Upper lobe of right lung (tissue), 1 donor: ENCODE measurements around the gene HHIPL1. TPM values are rescaled to one million over a fixed set of nuclear protein-coding genes. Genes with fewer than 3 reads are reported as not detected.

Experiments
- ATAC-seq: fragments of 200-7000 bp; cut with Tn5 transposase; one replicate; pipeline ENCODE4 v1.9.1; 2020; ENCODE audit warnings: mild to moderate bottlenecking, moderate library complexity
- DNase-seq: peaks from one replicate; pipeline ENCODE4 v3.0.0-alpha.2; 2020
- H3K27ac ChIP-seq: fragments of 200-600 bp; one replicate; pipeline ENCODE4 v1.8.0; 2022
- H3K27me3 ChIP-seq: fragments of 200-600 bp; one replicate; pipeline ENCODE4 v1.8.0; 2022; ENCODE audit warnings: mild to moderate bottlenecking
- H3K36me3 ChIP-seq: fragments of 200-600 bp; one replicate; pipeline ENCODE4 v1.8.0; 2022
- H3K4me1 ChIP-seq: fragments of 200-600 bp; one replicate; pipeline ENCODE4 v1.8.0; 2022
- H3K4me3 ChIP-seq: fragments of 200-600 bp; one replicate; pipeline ENCODE4 v1.8.0; 2022; ENCODE audit warnings: mild to moderate bottlenecking
- H3K9me3 ChIP-seq: fragments of 200-600 bp; one replicate; pipeline ENCODE4 v1.8.0; 2022
- CTCF ChIP-seq: fragments of 200-600 bp; IDR thresholded peaks from one replicate; pipeline ENCODE4 v1.8.0; 2022; ENCODE audit warnings: antibody characterized with exemption
- intact Hi-C: fragments of 100-400 bp; cut with DNase I; formaldehyde crosslinking; loops from one replicate; pipeline ENCODE4 v1.11.0; 2022
- total RNA-seq: library from RNA; stranded (reverse); fragmentation: NEBNext Ultra II Directional; extraction: Animal tissue kit (Norgen Biotek cat#: 25700); gene quantifications from one replicate; pipeline ENCODE4 v1.2.1, GENCODE V29; 2021
- donor health status: DM: no; HTN: yes; CAD: no; lungs with severe emphysema.

HHIPL1 gene
- total RNA-seq, 1 donor from 2014 or later = 1.6 TPM

DNA sequence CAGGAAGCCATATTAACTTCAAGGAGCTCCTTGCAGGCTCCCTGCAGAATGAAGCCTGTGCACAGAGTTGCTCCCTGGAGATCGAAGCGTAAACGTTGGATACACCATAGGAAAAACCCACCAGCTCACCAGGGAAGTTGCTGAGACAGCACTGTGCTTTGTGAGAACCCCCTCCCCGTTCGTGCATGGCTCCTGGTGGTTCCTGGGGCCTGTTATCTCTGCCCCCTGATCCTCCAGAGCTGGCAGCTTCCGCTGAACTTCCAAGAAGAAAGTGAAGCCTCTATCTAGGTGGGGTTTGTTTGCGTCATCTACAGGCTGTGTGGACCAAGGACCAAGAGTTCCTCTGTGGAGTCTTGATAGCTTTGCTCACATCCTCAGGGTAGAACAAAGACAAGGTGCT lies 38.6 kb upstream of the HHIPL1 start:
- no peak overlapping the region for H3K27ac ChIP-seq
- intact Hi-C loops = no loop called here
- TF ChIP-seq CTCF = no peak
- no peaks in the 10 kb centered on the region for H3K36me3 ChIP-seq
- no peak overlapping the region for H3K4me3 ChIP-seq
- DNase-seq = no peak
- ATAC-seq = no peak
- no peaks in the 10 kb centered on the region for H3K9me3 ChIP-seq
- H3K4me1 ChIP-seq = peaks cover 23% of the 10 kb centered on the region
- H3K27me3 ChIP-seq = no peaks in the 10 kb centered on the region

GRCh38 chr14:99608591-99608990 lies 36.3 kb upstream of the HHIPL1 start:
- intact Hi-C loops = no loop called here
- Histone ChIP-seq H3K27me3 (no peaks in the 10 kb centered on the region), H3K36me3 (no peaks in the 10 kb centered on the region), H3K4me1 (peaks cover 8% of the 10 kb centered on the region), H3K27ac (no peak overlapping the region), H3K9me3 (no peaks in the 10 kb centered on the region), H3K4me3 (no peak overlapping the region)
- DNase-seq (no peak), ATAC-seq (no peak)
- TF ChIP-seq CTCF = no peak

GRCh38 chr14:99609245-99610170 lies 35.4 kb upstream of the HHIPL1 start:
- H3K36me3 ChIP-seq = no peaks in the 10 kb centered on the region
- no peaks in the 10 kb centered on the region for H3K9me3 ChIP-seq
- TF ChIP-seq CTCF = peak; percentile 45
- peak; percentile 32 for ATAC-seq
- no peak overlapping the region for H3K4me3 ChIP-seq
- no peak for DNase-seq
- no peak overlapping the region for H3K27ac ChIP-seq
- H3K4me1 ChIP-seq = peaks cover 8% of the 10 kb centered on the region
- no peaks in the 10 kb centered on the region for H3K27me3 ChIP-seq
- intact Hi-C loops = no loop called here

GRCh38 chr14:99611646-99612045 lies 33.3 kb upstream of the HHIPL1 start:
- Histone ChIP-seq H3K27me3 (no peaks in the 10 kb centered on the region), H3K9me3 (no peaks in the 10 kb centered on the region), H3K4me1 (peaks cover 6% of the 10 kb centered on the region), H3K27ac (no peak overlapping the region), H3K36me3 (no peaks in the 10 kb centered on the region), H3K4me3 (no peak overlapping the region)
- no peak for TF ChIP-seq CTCF
- DNase-seq (no peak), ATAC-seq (no peak)
- intact Hi-C loops = no loop called here

- no peaks in the 10 kb centered on the region for H3K27me3 ChIP-seq
- no peak overlapping the region for H3K4me3 ChIP-seq
- TF ChIP-seq CTCF = no peak
- H3K27ac ChIP-seq = no peak overlapping the region
- DNase-seq (no peak), ATAC-seq (no peak)
- intact Hi-C loops = no loop called here
- no peaks in the 10 kb centered on the region for H3K36me3 ChIP-seq
- H3K4me1 ChIP-seq = peaks cover 6% of the 10 kb centered on the region
- H3K9me3 ChIP-seq = no peaks in the 10 kb centered on the region
Observed at GRCh38 chr14:99612071-99612737, 32.7 kb upstream of the HHIPL1 start.
